NCI-H2227 (cell line): ENCODE results near the gene TNFRSF13B.
"Not testable (repeated sequence)": the region's sequence is repeated elsewhere in the genome, so short reads cannot be mapped to it uniquely, and the experiment has no call there.

Experiments
- DNase-seq: peaks from one replicate; lab custom pipeline; 2025; ENCODE audit not compliant: unreplicated experiment; lab: John Stamatoyannopoulos, UW

TNFRSF13B gene

DNA sequence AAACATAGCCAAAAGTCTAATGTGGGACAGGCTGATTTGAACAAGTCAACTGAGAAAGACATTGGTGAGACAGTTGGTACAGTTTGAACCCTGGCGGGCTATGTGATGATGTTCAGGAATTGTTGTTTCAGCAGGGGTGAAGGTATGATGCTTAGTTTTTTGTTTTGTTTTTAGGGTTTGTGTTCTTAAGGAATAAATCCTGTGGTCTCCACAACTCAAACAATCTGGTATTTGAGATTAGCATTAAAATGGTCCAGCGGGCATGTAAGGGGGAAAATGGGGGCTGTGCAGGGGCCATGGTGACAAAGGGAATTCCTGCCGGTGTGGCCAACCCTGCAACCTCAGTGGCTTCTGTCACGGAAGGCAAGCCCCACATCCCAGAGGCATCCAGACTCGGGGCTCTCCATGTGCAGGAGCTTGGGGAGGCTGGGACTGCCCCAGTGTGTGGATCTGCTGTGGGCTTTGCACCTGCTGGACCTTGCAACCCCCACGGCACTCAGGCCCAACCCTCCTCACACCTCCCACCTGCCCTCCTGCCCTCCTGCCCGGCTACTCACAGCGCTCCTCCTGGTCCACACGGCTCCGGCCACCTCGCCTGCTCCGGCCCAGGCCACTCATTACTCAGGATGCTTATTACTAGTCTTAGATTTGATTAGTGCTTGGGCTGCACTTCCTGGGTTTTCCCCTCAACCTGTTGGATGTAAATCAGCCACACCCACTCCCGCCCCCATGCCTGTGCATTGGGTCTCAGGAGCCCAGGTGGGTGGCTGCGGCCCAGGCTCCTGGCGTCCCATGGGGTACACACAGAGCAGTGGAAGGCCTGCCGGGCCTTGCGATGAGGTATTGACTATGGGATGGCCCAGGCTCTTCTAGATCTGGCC is at the start of gene TNFRSF13B:
Gene TNFRSF13B, minus strand, starts transcription at position 661 of the 881 bp plus-strand sequence. Its CDS starts 43 bp downstream, at position 618.
- DNase-seq, result no peak

GRCh38 chr17:17021194-17021863 is 49.4 kb upstream of the TNFRSF13B start:
- no peak for DNase-seq

- no peak for DNase-seq
These were observed 48.9 kb upstream of the TNFRSF13B start for GRCh38 chr17:17020821-17021193.

- DNase-seq, result no peak
These were observed 48.1 kb upstream of the TNFRSF13B start for GRCh38 chr17:17019891-17020456.

GRCh38 chr17:17019430-17019762 is 47.5 kb upstream of the TNFRSF13B start:
- no peak for DNase-seq

GRCh38 chr17:17018612-17019429 is 46.9 kb upstream of the TNFRSF13B start:
- DNase-seq, result no peak

DNA sequence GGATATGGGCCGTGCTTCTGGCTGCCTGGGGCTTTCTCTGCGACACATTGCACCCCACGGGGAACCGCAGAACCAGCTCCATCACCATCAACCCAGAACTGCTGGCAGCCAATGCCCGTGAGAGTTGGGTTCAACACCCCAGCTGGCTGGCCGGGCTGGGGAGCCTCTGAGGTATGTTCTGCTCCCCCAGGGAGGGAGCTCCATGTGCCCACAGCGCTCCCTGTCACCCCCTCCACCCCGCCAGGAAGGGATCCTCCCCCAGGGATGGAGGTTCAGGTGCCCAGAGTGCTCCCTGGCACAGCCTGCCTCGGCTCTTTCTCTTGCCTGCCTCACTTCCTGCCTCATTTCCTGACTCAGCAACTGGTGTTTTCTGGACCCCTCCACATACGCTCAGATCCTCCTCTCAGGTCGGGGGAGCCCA is 46.1 kb upstream of the TNFRSF13B start:
- no peak for DNase-seq

DNA sequence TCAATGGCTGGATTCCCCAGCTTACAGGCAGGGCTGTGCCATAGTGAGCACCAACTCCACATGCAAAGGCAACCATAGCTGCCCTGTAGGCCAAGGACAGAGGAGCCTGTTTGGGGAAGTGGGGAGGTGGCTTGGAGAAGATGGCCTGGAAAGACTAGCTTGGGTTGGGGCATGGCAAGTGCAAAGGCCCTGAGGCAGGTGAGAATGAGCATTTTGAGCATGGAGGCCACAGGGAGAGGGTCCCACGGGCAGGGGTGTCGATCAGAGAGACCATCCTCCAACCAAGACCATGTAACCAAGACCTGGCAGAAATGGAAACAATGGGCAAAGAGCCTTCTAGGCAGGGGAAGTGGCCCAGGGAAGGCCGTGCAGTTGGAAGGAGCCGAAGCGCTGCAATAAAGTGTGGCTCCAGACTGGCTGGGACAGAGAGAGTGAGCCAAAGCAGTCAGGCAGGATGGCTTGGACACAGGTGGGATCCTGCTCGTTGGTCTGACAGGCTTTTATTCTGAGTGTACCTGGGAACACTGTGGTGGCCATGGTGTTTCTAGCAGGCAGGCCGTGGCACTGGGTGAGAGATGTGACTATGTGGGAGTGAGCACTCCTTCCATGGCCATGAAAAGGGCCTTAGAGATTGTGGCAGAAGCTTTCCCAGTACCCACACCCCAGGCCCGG is 45.6 kb upstream of the TNFRSF13B start:
- DNase-seq, result no peak

- not testable (repeated sequence) for DNase-seq
These were observed 44.6 kb upstream of the TNFRSF13B start for GRCh38 chr17:17016199-17017197.

DNA sequence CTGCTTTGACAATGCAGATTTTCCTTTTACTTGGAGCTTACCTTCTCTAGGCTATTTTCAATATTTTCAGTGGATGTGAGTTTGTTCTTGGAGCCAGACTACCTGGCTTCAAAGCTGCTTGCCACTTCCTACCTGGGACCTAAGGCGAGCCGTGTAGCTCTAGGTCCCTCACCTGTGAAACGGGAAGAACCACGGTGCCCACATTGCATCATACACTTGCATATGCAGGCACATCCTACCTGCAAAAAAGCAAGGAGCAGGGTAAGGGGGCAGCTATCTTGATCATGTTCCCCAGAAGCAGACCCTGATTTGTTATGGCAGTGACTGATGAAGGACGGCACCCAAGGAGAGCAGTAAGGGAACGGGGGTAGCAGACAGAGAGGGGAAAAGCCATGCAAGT is 43.3 kb upstream of the TNFRSF13B start:
- no peak for DNase-seq

DNA sequence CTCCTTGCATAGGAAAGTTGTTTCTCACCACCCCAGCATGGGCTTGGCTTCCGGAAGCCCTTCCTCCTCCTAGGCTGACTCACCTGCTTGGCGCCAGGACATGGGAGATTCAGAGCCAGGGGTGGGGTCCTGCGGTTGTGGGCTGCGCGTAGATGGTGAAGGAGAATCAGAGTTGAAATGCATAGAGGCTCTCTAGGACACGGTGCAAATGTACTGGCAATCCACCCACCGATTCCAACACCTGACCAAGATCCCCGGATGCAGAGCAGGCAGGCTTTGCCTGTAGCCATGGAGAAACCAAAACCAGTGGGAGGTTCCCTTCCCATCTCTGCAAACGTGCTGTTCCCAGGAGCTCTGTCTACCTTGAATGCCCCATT is 42.8 kb upstream of the TNFRSF13B start:
- DNase-seq, result not testable (repeated sequence)

- not testable (repeated sequence) for DNase-seq
These were observed 42.2 kb upstream of the TNFRSF13B start for GRCh38 chr17:17013828-17014747.

DNA sequence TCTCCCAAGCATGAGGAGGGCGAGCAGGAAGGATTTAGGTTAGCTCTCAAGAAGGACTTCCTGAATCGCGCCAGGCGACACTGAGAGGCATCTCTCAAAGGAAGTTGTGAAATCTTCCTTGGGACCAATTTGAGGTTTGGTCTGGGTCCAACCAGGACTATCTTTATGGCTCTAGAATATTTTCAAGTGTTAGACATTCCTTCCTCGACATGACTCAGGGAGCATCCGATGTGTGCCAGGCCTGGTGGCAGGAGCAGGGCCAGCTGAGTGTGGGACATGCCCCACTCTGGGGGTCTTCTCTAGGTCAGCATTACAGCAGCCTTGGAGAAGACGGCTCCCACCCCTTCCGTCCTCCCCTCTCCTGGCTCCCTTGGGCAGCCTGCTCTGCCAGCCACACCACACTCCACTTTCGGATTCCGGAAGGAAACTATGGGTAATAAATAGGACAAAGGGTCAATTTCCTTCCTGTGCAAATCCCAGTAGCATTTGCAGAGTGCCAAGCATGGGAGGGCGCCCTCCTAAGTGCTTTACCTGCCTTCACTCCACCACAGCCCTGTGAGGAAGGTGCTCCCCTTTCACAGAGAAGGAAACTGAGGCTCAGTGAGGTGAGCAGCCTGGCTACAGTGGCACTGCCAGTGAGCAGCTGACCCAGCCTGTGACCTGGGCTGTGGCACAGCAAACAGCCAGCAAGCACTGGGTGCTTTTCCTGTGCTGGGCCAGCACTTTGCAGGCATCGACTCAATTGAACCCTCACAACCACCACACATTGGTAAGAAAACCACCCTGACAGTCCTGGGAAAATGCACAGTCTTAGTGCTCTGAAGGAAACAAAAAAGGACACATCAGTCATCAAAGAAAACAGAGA is 39.4 kb upstream of the TNFRSF13B start:
- DNase-seq, result not testable (repeated sequence)

GRCh38 chr17:17010545-17011034 is 38.7 kb upstream of the TNFRSF13B start:
- DNase-seq, result not testable (repeated sequence)

- not testable (repeated sequence) for DNase-seq
These were observed 38.1 kb upstream of the TNFRSF13B start for GRCh38 chr17:17009972-17010371.

- not testable (repeated sequence) for DNase-seq
These were observed 36.9 kb upstream of the TNFRSF13B start for GRCh38 chr17:17008621-17009397.
